NB4 (cell line): ENCODE measurements around the gene SLC25A21.

Experiments
- CTCF ChIP-seq: IDR thresholded peaks from one replicate; pipeline ENCODE4 v1.5.1; 2012; ENCODE audit warnings: low read depth, low read length
- POLR2A ChIP-seq: IDR thresholded peaks from 2 replicates; pipeline ENCODE4 v1.6.1; 2011; ENCODE audit warnings: mild to moderate bottlenecking; ENCODE audit not compliant: insufficient read length; ENCODE audit errors: extremely low read depth

GRCh38 chr14:37060496-37061260 lies 111.7 kb downstream of the SLC25A21 start:
- TF ChIP-seq CTCF (no peak), POLR2A (no peak)
